MM.1S (cell line): Measurements from ENCODE around the gene TPM4.

Experiments
- EZH2 ChIP-seq: fragments of 300-600 bp; sonication (generic); optimal IDR thresholded peaks from 2 replicates; pipeline ENCODE3; 2017; ENCODE audit warnings: low read depth, mild to moderate bottlenecking, antibody characterized with exemption, low read length, mixed read lengths
- TF ChIP-seq, protein P1 (sequence below): fragments of 300-600 bp; sonication (generic); IDR thresholded peaks from 2 replicates; pipeline ENCODE4 v1.5.1; 2016; ENCODE audit warnings: antibody characterized with exemption, low read length, mixed read lengths

DNA sequence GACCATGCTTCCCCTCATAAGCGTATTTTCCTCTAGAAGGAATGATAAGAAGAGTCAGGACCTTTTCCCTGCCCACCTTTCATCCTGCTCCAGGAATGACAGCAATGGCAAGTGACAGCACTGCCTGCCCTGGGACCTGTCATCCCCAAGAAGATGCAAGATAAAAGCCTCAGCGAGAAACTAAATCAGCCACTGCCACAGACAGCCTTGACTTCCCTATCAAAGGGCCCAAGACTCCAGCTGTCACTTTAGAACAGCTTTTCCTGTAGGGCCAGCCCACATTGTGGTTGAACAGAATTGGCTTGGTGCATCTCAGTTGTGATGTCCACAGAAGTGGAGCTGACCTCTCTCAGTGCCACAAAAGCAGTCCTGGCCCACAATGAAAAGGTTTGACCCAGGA, 36.5 kb downstream of the TPM4 start:
- TF ChIP-seq, protein P1, sequence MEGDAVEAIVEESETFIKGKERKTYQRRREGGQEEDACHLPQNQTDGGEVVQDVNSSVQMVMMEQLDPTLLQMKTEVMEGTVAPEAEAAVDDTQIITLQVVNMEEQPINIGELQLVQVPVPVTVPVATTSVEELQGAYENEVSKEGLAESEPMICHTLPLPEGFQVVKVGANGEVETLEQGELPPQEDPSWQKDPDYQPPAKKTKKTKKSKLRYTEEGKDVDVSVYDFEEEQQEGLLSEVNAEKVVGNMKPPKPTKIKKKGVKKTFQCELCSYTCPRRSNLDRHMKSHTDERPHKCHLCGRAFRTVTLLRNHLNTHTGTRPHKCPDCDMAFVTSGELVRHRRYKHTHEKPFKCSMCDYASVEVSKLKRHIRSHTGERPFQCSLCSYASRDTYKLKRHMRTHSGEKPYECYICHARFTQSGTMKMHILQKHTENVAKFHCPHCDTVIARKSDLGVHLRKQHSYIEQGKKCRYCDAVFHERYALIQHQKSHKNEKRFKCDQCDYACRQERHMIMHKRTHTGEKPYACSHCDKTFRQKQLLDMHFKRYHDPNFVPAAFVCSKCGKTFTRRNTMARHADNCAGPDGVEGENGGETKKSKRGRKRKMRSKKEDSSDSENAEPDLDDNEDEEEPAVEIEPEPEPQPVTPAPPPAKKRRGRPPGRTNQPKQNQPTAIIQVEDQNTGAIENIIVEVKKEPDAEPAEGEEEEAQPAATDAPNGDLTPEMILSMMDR, result no peak
- no peak for TF ChIP-seq EZH2
